GM19238 (cell line): Measurements from ENCODE around the gene ZSCAN10.
"Not testable (repeated sequence)": the region's sequence is repeated elsewhere in the genome, so short reads cannot be mapped to it uniquely, and the experiment has no call there.

Experiments used
- DNase-seq: peaks from one replicate; pipeline ENCODE4 v3.0.0; 2011; ENCODE audit warnings: low spot score; ENCODE audit not compliant: insufficient read length

Gene ZSCAN10

GRCh38 chr16:3098459-3099394, at the start of gene ZSCAN10:
Gene ZSCAN10, minus strand, starts transcription at chr16:3099294. Its CDS starts 6,357 bp downstream, at chr16:3092937.
- DNase-seq, result no peak

DNA sequence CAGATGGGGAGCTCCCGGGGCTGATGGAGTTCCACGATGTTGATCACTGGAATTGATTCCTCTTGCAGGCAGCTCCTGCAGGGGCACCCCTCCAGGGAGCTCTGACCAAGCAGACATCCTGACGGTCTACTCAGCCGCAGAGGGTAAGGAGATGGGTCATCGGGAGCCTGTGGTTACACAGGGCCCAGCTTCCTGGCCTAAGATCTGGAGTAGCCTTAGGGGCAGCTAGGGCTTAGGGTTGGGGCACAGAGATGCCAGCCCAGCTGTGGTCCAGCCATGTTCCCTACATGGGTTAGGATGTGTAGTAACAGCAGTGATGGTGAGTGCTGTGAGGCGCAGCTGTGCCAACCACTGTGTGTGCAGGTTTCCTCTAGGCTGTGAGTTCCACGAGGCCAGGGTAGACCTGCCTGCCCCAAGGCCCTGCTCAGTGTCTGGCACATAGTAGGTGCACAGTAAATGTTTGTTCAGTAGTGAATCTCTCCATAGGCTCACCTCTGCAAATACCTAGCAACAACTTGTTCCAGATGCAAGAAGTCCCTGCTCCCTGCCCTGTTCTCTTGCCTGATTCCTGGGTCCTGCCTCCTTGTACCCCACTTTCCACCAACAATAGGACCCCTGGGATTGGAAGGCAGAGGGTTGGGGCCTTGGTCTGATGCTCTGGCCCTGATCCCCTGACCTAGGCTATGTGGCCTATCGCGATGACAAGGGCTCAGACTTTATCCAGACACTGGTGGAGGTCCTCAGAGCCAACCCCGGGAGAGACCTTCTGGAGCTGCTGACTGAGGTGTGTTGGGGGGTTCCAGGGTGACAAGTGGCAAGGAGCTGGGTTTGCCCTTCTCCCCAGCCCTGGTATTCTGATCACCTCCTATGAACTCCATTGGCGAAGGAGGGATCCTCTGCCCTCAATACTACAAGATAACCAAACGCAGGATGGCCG, 49.4 kb upstream of the ZSCAN10 start:
- no peak for DNase-seq

- DNase-seq, result no peak
Observed at GRCh38 chr16:3147757-3148104, 48.6 kb upstream of the ZSCAN10 start.

DNA sequence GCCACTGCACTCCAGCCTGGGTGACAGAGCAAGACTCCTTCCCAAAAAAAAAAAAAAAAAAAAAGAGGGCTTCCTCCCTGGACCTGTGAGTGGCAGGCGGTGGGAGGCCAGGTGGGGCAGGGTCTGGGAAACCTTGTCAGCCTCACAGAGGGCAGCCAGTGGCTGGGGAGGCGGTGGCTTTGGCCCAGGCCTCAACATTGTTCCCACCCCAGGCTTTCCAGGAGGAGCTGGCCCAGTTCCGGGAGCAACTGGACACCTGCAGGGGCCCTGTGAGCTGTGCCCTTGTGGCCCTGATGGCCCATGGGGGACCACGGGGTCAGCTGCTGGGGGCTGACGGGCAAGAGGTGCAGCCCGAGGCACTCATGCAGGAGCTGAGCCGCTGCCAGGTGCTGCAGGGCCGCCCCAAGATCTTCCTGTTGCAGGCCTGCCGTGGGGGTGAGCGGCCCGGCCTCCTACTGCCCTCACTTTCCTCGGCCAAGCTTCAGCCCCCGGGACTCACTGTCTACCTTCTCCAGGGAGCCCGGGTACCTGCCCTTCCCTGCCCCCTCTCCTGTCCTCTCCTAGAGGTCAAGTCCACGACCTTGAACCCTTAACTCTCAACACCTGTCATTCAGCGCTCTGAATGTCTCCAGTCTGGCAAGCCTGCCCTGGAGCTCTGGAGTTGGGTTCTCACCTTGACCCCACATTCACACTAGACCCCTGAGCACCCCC, 48.1 kb upstream of the ZSCAN10 start:
- no peak for DNase-seq

DNA sequence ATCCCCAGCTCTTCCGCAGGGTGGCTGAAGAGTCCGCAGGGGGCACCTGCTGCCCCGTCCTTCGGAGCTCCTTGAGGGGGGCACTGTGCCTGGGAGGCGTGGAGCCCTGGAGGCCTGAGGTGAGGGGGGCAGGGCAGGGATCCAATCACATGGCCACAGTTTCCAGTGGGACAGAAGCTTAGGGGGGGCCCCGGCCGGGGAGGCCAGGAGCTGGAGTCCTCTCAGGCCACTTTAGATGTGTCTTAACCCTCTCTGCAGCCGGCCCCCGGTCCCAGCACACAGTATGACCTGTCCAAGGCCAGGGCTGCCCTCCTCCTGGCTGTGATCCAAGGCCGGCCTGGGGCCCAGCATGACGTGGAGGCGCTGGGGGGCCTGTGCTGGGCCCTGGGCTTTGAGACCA, 46.6 kb upstream of the ZSCAN10 start:
- DNase-seq, result no peak

DNA sequence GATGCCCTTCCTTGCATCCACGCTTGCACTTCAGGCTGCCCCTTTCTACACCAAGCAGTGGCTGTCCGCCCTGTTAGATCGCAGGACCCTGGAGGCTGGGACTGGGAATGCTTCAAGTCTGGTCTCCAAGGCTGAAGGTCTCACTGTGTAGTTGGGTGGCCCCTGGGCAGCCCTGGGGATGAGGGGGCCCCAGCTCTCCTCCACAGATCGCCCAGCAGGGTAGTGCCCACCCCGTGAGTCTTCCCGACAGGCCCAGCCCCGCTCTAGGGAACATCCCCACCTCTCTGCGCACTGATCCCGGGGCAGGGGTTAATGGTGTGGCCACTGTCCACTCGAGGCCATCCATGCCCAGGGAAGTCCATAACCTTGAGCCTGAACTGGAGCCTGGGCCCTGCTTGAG, 46.1 kb upstream of the ZSCAN10 start:
- no peak for DNase-seq

DNA sequence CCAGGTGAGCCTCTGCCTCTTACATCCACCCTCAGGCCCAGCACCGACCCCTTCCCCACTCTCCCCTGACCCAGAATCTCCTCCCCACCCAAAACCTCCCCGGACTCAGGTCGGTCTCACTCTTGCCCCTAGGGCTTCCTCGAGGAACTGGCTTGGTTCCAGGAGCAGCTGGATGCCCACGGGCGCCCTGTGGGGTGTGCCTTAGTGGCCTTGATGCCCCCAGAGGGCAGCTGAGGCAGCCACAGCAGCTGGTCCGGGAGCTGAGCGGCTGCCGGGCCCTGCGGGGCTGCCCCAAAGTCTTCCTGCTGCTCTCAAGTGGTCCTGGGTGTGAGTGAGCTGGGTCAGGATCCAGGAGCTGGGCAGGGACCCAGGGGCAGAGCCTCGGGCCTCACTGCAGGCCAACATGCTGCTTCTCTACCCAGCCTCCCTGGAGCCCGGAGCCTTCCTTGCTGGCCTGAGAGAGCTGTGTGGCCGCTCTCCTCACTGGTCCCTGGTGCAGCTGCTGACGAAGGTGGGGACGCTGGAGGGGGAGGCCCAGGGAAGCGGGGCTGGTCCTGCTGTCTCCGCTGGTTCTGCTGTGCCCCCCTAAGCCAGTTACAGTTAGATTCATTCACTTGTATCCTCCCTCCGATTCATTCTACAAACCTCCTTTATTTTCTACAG, 45.4 kb upstream of the ZSCAN10 start:
- DNase-seq, result no peak

DNA sequence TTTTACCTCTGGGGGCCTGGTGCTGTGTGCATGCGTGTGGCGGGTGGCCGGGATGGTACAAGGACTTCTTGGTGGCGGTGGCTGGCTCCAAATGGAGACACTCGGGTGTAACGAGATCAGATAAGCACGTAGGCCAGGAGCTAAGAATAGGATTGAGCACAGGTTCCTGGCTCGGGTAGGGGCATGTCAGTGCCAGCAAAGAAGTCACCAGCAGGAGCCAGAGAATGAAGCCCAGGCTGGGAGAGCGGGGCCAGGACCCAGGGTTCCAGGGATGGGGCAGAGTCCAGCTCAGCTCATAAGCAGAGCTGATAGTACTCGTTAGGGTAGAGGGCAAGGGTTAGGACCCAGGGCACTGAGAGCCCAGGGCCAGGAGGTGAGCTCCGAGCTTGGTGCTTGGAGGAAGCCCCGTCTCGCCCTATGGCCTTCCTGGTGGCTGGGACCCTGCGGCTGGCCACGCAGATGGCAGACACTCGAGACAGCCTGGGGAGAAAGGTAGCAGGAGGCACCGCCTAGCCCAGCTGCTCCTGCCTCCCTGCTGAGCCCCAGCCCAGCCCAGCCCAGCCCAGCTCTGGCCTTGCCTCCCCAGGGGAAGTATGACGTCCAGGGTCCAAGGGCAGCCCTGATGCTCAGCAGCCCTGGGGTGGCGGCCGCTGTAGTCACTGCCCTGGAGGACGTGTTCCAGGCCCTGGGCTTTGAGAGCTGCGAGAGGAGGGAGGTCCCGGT, 44.7 kb upstream of the ZSCAN10 start:
- DNase-seq, result no peak

DNA sequence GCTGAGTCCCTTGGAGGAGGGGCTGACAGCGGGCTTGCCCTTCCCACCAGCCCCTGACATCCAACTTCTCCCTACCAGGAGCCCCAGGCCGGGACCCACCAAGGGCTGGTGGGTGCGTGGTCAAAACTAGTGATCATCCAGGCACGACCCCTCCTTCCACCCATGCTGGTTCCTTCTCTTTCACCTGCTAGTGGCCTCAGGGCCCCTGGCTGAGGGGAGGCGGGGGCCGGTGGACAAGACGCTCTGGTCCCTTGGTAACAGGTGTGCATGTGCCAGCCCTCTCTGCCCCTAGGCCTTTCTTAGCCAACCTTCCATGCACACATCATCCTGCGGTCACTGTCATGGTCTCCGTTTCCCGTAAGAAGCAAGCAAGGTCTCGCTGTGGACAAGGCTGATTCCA, 44.1 kb upstream of the ZSCAN10 start:
- DNase-seq, result no peak

- no peak for DNase-seq
Observed at GRCh38 chr16:3142770-3143169, 43.7 kb upstream of the ZSCAN10 start.

GRCh38 chr16:3142327-3142726, 43.2 kb upstream of the ZSCAN10 start:
- DNase-seq, result no peak

GRCh38 chr16:3141781-3142311, 42.8 kb upstream of the ZSCAN10 start:
- DNase-seq, result no peak

- DNase-seq, result no peak
Observed at GRCh38 chr16:3140603-3141427, 41.7 kb upstream of the ZSCAN10 start.

DNA sequence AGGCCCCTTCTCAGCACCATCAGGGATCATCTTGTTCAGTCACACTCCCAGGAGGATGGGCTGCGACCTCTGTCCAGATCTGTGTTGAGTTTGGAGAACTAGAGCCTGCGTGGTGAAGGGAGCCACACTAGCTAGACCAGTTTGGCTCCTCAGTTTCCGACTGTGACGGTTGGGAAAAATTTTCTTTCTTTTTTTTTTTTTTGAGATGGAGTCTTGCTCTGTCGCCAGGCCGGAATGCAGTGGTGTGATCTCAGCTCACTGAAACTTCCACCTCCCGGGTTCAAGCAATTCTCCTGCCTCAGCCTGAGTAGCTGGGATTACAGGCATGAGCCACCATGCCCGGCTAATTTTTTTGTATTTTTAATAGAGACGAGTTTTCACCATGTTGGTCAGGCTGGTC, 40.5 kb upstream of the ZSCAN10 start:
- DNase-seq, result not testable (repeated sequence)

DNA sequence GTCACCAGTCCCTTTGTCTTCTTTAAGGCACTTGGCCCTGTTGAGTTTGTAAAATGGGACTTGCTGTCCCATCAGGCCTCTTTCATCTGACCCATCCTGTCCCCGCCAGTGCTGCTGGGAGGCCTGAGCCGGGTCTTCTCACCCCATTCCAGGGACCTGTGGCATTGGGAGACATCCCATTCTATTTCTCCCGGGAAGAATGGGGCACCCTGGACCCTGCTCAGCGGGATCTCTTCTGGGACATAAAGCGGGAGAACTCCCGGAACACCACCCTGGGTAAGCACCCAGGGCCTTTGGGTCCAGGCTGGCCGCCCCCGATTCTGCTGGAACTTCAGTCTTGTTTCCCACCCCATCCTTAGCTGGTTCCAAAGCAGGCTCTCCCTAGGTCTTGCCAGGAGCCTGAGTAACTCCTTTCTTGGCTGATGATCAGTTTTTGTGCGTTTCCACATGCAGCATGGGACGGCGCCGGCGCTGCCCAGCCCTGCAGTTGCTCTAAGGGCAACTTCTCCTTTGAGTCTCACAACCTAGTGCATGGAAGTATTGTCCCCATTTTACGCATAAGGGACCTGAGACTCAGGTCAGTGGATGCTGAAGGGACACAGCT, 39.8 kb upstream of the ZSCAN10 start:
- DNase-seq, result no peak

- DNase-seq, result no peak
Observed at GRCh38 chr16:3138342-3138741, 39.2 kb upstream of the ZSCAN10 start.

GRCh38 chr16:3137267-3137666, 38.2 kb upstream of the ZSCAN10 start:
- no peak for DNase-seq

- DNase-seq, result no peak
Observed at GRCh38 chr16:3135126-3135715, 36.1 kb upstream of the ZSCAN10 start.
